ENCODE measurements around the gene WDR13. TPM values are rescaled to one million over a fixed set of nuclear protein-coding genes. Genes with fewer than 3 reads are reported as not detected.

WDR13 gene
- total RNA-seq, 1 donor from 2014 or later: 73.8 TPM

- no peak overlapping the region for H3K4me3 Mint-ChIP-seq (ENCODE audit: unreplicated experiment)
- H3K27me3 Mint-ChIP-seq (ENCODE audit: unreplicated experiment): peaks cover 3% of the 10 kb centered on the region
- DNase-seq (ENCODE audit: low spot score): no peak
- peaks cover 2% of the 10 kb centered on the region for H3K4me1 Mint-ChIP-seq (ENCODE audit: unreplicated experiment)
- H3K9me3 Mint-ChIP-seq (ENCODE audit: unreplicated experiment): no peaks in the 10 kb centered on the region
- H3K27ac Mint-ChIP-seq (ENCODE audit: unreplicated experiment): no peak overlapping the region
- TF ChIP-seq, protein P1, sequence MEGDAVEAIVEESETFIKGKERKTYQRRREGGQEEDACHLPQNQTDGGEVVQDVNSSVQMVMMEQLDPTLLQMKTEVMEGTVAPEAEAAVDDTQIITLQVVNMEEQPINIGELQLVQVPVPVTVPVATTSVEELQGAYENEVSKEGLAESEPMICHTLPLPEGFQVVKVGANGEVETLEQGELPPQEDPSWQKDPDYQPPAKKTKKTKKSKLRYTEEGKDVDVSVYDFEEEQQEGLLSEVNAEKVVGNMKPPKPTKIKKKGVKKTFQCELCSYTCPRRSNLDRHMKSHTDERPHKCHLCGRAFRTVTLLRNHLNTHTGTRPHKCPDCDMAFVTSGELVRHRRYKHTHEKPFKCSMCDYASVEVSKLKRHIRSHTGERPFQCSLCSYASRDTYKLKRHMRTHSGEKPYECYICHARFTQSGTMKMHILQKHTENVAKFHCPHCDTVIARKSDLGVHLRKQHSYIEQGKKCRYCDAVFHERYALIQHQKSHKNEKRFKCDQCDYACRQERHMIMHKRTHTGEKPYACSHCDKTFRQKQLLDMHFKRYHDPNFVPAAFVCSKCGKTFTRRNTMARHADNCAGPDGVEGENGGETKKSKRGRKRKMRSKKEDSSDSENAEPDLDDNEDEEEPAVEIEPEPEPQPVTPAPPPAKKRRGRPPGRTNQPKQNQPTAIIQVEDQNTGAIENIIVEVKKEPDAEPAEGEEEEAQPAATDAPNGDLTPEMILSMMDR (IDR thresholded peaks at IDR 0.05; ENCODE audit: unreplicated experiment): no peak
- peaks cover 6% of the 10 kb centered on the region for H3K36me3 Mint-ChIP-seq (ENCODE audit: low read depth, unreplicated experiment)
Measured at GRCh38 chrX:48580662-48581061, 16.6 kb upstream of the WDR13 start.

GRCh38 chrX:48584698-48585097 lies 12.6 kb upstream of the WDR13 start:
- Mint-ChIP-seq H3K4me3 (ENCODE audit: unreplicated experiment) (no peak overlapping the region), H3K27me3 (ENCODE audit: unreplicated experiment) (peaks cover under 1% of the 10 kb centered on the region), H3K36me3 (ENCODE audit: low read depth, unreplicated experiment) (no peaks in the 10 kb centered on the region), H3K4me1 (ENCODE audit: unreplicated experiment) (peaks cover 3% of the 10 kb centered on the region), H3K9me3 (ENCODE audit: unreplicated experiment) (no peaks in the 10 kb centered on the region), H3K27ac (ENCODE audit: unreplicated experiment) (no peak overlapping the region)
- TF ChIP-seq, protein P1 (IDR thresholded peaks at IDR 0.05; ENCODE audit: unreplicated experiment): no peak
- DNase-seq (ENCODE audit: low spot score): no peak

DNA sequence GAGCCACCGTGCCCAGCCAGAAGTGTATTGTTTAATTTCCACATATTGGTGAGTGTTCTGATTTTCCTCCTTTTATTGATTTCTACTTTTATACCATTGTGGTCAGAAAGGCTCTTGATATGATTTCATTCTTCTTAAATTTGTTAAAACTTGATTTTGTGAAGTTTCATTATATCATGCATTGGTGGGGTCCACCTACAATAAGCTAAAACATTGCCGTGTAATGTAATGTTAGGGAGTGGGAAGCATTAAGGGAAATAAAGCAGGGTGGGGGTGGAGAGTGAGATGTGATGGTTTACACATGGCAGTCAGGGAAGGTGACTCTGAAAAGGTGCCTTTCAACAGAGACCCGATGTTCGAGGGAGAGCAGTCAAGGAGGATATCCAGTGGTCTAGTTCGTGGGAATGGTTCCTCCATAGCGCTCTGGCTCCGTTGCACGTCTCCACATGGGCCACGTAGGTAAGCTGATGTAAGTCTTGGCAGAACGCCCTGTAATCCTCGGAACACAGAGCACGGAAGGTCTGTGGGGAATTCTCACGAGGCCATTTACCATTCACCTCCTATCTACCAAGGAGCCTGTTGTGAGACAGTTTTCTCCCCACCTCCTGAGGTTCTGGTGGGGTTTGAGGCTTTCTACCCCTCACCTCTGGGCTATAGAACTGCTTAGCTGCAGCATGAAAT lies 7.7 kb upstream of the WDR13 start:
- Mint-ChIP-seq H3K9me3 (ENCODE audit: unreplicated experiment) (no peaks in the 10 kb centered on the region), H3K27ac (ENCODE audit: unreplicated experiment) (no peak overlapping the region), H3K4me1 (ENCODE audit: unreplicated experiment) (peaks cover 3% of the 10 kb centered on the region), H3K4me3 (ENCODE audit: unreplicated experiment) (no peak overlapping the region), H3K36me3 (ENCODE audit: low read depth, unreplicated experiment) (no peaks in the 10 kb centered on the region), H3K27me3 (ENCODE audit: unreplicated experiment) (peaks cover 4% of the 10 kb centered on the region)
- TF ChIP-seq, protein P1 (IDR thresholded peaks at IDR 0.05; ENCODE audit: unreplicated experiment): no peak
- no peak for DNase-seq (ENCODE audit: low spot score)

- no peak for DNase-seq (ENCODE audit: low spot score)
- peaks cover 4% of the 10 kb centered on the region for H3K27me3 Mint-ChIP-seq (ENCODE audit: unreplicated experiment)
- no peaks in the 10 kb centered on the region for H3K36me3 Mint-ChIP-seq (ENCODE audit: low read depth, unreplicated experiment)
- TF ChIP-seq, protein P1 (IDR thresholded peaks at IDR 0.05; ENCODE audit: unreplicated experiment): no peak
- no peaks in the 10 kb centered on the region for H3K9me3 Mint-ChIP-seq (ENCODE audit: unreplicated experiment)
- H3K4me3 Mint-ChIP-seq (ENCODE audit: unreplicated experiment): peak overlapping the region; percentile 56
- H3K4me1 Mint-ChIP-seq (ENCODE audit: unreplicated experiment): peaks cover 3% of the 10 kb centered on the region
- H3K27ac Mint-ChIP-seq (ENCODE audit: unreplicated experiment): no peak overlapping the region
Measured at GRCh38 chrX:48590203-48591103, 6.8 kb upstream of the WDR13 start.
